GM12892 (cell line): ENCODE measurements around the gene ASPM.
"Not testable (repeated sequence)": the region's sequence is repeated elsewhere in the genome, so short reads cannot be mapped to it uniquely, and the experiment has no call there.

ENCODE experiments used
- DNase-seq: peaks from one replicate; pipeline ENCODE4 v3.0.0; 2011; ENCODE audit not compliant: insufficient read length
- FAIRE-seq: peaks from 2 replicates; lab custom pipeline; 2011; peaks lifted over from hg19 to GRCh38; lab: Jason Lieb, UNC
- POLR2A ChIP-seq: IDR thresholded peaks from 2 replicates; pipeline ENCODE4 v1.6.1; 2011; ENCODE audit warnings: low read depth, low read length, control low read depth
- POLR2AphosphoS5 ChIP-seq: IDR thresholded peaks from 2 replicates; pipeline ENCODE4 v1.6.1; 2011; ENCODE audit warnings: low read depth, low read length, control low read depth
- TAF1 ChIP-seq: IDR thresholded peaks from 2 replicates; pipeline ENCODE4 v1.6.1; 2011; ENCODE audit warnings: low read depth, mild to moderate bottlenecking, control low read depth, low read length, borderline replicate concordance

Gene ASPM

GRCh38 chr1:197066277-197066676 is 80.2 kb downstream of the ASPM start:
- TF ChIP-seq POLR2AphosphoS5 (no peak), TAF1 (no peak), POLR2A (no peak)
- no peak for DNase-seq
- FAIRE-seq, result no peak

GRCh38 chr1:197065559-197065958 is 80.9 kb downstream of the ASPM start:
- DNase-seq, result no peak
- TF ChIP-seq TAF1 (no peak), POLR2A (no peak), POLR2AphosphoS5 (no peak)
- FAIRE-seq, result no peak

GRCh38 chr1:197063212-197063611 is 83.3 kb downstream of the ASPM start:
- FAIRE-seq (no peak), DNase-seq (no peak)
- TF ChIP-seq TAF1, result no peak
- TF ChIP-seq POLR2A, result no peak
- TF ChIP-seq POLR2AphosphoS5, result no peak

GRCh38 chr1:197062692-197063091 is 83.8 kb downstream of the ASPM start:
- no peak for FAIRE-seq
- TF ChIP-seq POLR2AphosphoS5 (no peak), TAF1 (no peak), POLR2A (no peak)
- DNase-seq, result no peak

- FAIRE-seq, result no peak
- TF ChIP-seq POLR2AphosphoS5 (no peak), POLR2A (no peak), TAF1 (no peak)
- DNase-seq, result no peak
These were observed 97.4 kb downstream of the ASPM start for GRCh38 chr1:197049100-197049499.

- DNase-seq, result no peak
- FAIRE-seq, result no peak
- no peak for TF ChIP-seq POLR2AphosphoS5
- no peak for TF ChIP-seq POLR2A
- TF ChIP-seq TAF1, result no peak
These were observed 103.7 kb downstream of the ASPM start for GRCh38 chr1:197042676-197043341.

- FAIRE-seq (peak; percentile 38), DNase-seq (no peak)
- no peak for TF ChIP-seq POLR2AphosphoS5
- TF ChIP-seq POLR2A, result no peak
- no peak for TF ChIP-seq TAF1
These were observed 104.7 kb downstream of the ASPM start for GRCh38 chr1:197041486-197042353.

GRCh38 chr1:197036861-197037260 is 109.6 kb downstream of the ASPM start:
- DNase-seq (no peak), FAIRE-seq (no peak)
- TF ChIP-seq POLR2A, result no peak
- no peak for TF ChIP-seq POLR2AphosphoS5
- TF ChIP-seq TAF1, result no peak

GRCh38 chr1:197034631-197035339 is 111.7 kb downstream of the ASPM start:
- not testable (repeated sequence) for FAIRE-seq

More at GRCh38 chr1:197034631-197035339, 111.7 kb downstream of the ASPM start:
- not testable (repeated sequence) for DNase-seq
